ENCODE results near the gene EOLA2.
"Not testable (repeated sequence)": the region's sequence is repeated elsewhere in the genome, so short reads cannot be mapped to it uniquely, and the experiment has no call there.

EOLA2 gene

DNA sequence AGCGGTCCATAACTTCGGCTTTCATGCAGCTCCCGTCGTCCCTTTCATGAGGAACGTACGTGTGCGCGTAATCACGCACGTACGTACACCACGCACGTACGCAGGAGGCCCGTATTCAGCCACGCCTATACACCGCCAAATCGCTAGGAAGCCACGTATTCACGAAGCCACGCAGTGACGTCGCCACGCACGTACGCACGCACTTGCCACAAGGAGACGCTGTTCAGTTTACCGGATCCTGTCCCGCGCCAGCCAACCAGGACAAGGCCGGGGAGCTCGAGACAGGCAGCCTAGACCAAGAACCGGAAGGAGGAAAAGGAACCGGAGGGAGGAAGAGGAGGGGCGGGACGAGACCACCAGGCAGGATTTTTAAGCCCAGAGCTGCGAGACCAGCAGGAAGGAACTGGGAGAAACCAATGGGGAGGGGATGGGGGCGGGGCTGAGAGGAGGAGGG is at the start of gene EOLA2:
TSS of gene EOLA2 (minus strand) at position 65 of the 454 bp plus-strand sequence. CDS start 4,617 bp downstream, outside the sequence.
- DNase-seq (ENCODE audit: low spot score) = peak; percentile 90

DNA sequence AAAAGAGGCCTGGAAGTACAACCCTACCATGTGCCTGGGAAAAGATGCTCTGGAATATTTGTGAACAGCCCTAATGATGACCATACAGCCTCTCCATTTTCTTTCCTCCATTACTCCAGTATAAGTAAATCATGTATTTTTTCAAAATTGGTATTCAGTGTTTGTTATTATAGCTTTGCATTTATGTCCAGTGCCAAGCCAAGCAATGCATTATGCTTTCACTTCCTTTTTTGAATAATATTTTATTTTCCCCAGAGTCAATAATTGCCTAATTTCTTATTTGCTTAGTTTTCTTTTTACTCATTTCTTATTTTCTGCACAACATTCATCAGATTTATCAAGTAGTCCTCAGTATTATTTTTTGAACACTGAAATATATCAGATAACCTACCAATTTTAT is 49.3 kb upstream of the EOLA2 start:
- no peak for DNase-seq (ENCODE audit: low spot score)

DNA sequence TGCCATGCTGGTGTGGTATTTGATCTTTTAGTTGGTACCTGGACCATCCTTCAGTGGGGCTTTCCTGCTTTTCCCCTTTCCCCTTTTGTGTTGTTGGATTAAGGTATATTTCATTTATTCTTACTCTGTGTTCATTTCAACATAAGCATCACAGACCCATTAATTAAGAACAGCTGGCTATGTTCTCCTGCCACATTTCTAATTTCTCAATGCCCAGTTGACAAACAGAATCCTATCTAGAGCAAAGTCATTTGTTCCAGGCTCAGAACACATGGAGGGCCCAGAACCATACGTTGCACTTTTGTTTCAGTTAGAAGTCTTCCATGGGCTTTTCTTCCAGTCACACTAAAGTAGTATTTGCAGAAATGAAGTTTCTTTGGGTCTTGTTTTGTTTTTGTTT is 46.1 kb upstream of the EOLA2 start:
- DNase-seq (ENCODE audit: low spot score) = no peak

DNA sequence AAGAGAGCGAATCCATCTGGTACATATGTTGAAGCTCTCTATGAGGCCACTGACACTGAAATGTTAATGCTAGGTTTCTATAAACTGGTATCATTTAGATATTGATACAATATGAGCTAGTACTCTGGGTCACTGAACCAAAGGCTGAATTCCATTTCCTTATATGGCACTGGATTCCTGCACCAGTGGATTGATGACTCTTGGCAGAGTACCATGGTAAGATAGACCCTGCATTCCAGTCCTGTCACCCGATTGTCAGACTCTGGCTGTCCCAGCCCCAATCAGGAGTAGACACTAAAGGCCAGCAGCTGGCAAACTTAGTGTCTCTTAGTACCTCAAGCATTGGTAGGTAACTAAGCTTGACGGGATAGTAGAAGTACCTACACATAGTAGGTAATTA is 44.0 kb upstream of the EOLA2 start:
- DNase-seq (ENCODE audit: low spot score) = no peak

DNA sequence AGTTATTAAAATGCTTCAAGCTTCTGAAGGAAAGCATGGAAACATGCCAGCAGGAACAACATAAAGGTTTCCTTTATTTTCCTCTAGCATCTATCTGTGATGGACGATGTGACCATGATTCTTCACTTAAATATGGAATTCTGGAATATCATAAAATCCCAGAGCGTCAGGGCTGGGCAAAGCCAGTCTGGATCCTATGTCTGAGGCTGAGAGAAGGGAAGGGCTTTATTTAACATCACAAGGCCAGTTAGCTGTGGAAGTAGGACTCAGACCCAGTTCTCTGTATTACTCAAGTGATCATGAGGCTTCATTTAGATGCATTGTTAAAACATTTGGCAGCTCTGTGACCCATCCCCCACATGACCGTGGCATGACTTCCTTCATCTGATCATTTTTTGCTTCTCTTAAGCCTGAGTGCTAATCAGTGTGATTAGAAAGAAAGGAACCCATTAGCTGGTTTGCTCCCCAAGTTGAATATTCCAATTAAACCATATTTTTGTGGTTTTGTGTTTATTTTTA is 40.9 kb upstream of the EOLA2 start:
- no peak for DNase-seq (ENCODE audit: low spot score)

DNA sequence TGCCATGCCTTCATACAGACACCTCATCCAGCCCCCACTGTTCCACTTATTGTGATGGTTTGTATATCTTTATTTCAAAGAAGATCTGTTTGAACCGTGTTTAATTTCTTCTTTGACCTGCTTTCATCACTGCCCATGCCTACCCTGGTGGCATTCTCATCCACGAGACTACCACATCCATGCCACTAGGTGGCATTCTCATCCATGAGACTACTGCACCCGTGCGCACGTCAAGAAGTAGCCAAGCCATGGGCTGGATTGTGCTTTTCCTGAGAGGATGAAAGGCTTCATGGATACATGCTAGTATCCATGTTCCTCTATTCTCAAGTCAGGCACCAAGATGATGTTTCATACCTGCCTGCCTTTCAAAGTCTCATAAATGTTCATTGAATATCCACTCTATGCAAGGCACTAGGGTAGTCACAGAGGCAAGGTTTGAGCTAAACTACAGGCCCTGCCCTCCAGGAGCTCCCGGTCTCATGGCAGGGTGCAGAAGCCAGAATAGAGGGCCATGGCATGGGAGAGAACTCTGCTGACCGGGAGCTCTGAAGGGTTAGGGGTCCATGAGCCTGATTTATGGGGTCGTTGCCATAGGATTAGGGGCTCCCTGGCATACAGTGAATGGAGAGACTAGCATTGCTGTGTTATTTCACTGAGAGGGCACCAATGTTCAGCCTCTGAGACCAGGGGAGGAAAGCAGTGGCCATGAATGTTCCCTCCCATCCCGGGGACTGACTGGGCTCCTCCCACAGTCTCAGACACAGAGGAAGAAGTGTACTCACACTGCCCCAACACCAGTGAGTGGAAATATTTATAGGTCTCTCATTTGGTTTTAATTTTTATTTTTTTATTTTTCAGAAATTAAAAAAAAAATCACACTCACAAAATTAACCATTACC is 24.8 kb upstream of the EOLA2 start:
- peak; percentile 49 for DNase-seq (ENCODE audit: low spot score)

DNA sequence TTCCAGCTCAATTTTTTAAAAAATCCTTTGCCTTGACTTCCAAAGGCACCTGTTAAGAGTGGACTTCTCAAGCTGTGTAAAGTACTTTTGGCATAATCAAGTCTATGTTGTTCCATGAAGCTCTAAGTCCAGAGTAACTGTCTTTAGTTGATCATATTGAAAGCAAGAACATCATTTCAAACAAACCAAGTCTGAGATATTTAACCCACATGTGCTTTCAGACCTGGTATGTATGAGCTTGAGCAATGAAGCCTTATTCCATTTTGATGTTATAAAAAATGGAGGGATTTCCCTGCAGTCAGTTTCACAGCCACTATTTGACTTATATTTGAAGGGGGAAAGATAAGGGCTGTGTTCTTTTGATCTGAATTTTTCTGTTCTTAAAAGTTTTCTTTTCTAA is 23.7 kb upstream of the EOLA2 start:
- DNase-seq (ENCODE audit: low spot score) = no peak

DNA sequence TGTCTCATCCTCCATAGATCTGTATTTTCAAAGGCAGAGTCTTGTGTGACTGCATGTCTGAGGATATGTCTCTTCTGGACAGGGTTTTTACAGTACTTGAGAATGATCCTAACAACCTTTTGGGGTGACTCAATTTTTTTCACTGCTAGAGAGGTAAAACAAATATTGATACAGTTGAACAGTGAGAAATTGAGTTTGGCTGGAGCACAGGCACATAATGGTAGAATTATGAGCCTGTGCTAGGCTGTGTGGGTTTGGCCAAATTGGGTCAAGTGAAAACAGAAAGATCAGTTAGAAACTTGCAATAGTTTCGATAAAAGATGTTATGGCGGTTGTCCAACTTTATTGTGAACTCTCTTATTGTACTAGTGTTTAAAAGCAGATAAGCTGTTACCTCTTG is 23.3 kb upstream of the EOLA2 start:
- no peak for DNase-seq (ENCODE audit: low spot score)

DNA sequence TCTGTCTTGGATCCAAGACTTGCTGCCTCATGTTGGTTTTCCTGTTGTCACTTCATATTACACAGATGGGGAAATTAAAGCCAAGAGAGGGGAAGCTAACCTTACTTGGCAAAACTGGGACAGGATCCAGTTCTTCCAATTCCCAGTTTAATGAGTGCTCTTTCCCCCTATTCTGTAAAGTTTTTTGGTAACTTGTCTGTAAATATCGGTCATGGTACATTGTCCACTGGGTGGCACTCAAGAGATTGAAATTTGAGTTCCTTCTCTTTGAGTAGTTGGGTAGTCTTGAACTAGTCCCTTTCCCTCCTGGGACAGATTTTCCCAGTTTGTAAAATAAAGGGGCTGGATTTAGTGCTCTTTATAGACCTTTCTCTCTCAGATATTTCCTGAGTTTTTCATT is 12.4 kb upstream of the EOLA2 start:
- DNase-seq (ENCODE audit: low spot score) = no peak

DNA sequence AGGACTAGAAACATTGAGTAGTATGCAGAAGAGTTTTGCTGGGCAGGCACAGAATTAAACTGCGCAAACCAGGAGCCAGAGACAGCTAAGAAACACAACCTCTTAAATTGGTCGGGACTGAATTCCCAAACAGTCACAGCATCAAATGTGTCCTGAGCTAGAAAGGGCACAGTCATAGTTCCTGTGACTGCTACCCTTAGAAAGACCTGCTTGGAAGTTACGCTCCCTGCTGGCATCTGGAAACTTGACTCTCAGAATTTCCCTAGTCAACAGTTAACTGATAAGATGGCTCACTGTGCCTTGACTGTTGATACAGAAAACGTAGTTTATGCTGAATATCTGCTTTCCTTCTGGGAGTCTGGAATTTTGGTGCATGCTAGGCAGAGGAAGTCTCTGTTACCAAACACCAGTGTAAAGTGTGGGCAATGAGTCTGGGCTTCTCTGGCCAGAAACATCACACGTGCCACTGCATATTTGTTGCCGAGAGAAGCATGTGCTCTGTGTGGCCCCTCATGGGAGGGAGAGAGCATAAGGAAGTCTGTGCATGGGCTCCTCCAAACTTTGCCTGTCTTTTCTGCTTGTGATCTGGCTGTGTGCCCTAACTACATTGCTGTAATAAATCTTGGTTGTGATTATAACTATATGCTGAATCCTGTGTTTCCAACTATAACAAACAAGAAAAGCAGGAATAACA is 11.6 kb upstream of the EOLA2 start:
- DNase-seq (ENCODE audit: low spot score) = no peak

DNA sequence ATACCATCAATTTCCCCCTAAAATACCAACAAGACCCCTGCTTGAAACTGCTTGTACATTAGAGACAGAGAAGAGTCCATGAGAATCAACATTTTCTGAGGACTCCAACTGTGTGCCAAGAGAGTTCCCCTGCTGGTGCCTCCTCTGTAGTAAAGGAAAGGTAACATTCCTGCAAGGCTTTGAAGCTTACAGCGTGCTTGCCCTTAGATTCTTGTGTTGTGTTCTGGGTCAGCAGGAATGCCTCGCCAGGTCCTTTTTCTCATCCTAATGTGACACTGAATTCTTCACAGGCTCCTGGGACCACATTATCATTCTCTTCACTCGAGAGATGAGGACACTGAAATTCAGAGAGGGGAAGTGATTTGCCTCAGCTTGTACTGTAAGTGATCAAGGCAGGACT is 9.7 kb upstream of the EOLA2 start:
- DNase-seq (ENCODE audit: low spot score) = no peak

DNA sequence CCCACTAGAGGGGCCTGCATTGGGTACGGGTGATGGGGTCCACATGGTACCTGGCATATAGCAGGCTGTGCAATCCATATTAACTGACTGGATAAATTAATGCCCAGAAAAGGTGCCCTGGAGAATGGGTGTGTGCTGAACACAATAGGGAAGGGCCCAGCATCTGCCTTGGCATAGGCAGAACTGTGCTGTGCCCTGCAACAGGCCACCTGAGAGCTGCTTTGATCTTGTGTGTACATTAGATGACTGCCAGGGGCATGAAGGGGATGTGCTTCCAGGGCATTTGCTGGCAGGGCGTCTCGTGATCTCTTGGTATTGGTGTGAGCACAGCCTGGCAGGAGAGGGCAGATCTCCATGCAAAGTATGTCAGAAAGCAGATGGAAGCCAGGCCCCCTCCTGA is 8.6 kb upstream of the EOLA2 start:
- not testable (repeated sequence) for DNase-seq (ENCODE audit: low spot score)

DNA sequence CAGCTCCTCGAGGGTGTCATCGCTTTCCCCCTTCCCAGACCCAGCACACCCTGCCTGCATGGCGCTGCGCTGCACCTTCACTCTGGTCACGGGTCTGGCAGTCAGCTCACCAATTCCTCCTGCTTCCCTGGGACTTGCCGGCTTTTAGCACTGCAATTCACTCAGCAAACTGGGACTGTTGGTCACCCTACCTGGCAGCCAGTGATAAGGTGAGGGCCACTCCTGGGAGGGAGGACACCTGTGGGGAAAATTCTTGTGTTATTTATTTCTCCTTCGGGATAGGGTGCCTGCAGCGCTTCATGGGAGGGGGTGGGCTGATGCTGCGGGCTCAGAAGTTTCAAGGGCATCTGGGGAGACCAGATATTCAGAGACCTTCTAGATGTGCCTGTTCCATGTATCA is 7.5 kb upstream of the EOLA2 start:
- not testable (repeated sequence) for DNase-seq (ENCODE audit: low spot score)

DNA sequence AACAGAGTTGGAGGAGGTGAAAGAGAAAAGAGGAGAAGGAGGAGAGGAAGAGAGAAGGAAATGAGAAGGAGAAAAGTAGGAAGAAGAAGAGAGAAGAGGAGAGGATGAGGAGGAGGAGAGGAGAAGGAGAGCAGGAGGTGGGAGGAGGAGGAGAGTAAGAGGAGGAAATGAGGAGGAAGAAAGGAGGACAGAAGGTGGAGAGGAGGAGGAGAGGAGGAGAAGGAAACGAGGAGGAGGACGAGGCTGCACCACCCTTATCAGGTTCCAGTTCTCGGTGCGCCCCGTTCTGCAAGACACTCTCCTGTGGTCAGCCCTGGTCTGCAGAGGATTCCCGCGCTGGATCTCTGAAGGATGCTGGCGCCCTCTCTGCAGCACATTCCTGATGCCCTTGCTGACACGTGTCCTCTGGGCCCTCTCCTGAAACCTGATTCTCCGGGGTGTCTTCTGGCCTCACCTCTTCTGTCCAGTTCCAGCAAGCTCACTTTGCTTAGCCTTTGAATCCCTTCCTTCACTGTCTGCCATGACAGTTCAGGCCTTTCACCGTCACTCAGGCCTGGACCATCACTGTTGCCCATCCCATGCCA is 6.9 kb upstream of the EOLA2 start:
- DNase-seq (ENCODE audit: low spot score) = not testable (repeated sequence)

DNA sequence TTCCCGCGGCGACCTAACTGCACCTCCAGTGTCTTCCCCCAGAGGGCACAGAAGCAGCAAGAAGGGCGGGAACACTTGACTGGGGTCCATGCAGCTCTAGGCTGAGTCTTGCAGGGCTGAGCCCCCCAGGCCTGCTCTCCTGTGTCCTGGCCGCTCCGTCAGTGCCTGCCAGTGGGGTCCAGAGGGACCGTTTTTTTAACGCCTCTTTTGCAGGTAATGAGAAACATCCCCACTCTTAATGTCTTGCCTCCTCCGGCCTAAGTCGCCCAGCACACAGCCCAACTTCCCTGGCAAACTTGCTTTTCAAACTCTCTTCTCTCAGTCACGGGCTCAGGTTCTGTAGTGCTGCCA is 2.4 kb upstream of the EOLA2 start:
- not testable (repeated sequence) for DNase-seq (ENCODE audit: low spot score)

DNA sequence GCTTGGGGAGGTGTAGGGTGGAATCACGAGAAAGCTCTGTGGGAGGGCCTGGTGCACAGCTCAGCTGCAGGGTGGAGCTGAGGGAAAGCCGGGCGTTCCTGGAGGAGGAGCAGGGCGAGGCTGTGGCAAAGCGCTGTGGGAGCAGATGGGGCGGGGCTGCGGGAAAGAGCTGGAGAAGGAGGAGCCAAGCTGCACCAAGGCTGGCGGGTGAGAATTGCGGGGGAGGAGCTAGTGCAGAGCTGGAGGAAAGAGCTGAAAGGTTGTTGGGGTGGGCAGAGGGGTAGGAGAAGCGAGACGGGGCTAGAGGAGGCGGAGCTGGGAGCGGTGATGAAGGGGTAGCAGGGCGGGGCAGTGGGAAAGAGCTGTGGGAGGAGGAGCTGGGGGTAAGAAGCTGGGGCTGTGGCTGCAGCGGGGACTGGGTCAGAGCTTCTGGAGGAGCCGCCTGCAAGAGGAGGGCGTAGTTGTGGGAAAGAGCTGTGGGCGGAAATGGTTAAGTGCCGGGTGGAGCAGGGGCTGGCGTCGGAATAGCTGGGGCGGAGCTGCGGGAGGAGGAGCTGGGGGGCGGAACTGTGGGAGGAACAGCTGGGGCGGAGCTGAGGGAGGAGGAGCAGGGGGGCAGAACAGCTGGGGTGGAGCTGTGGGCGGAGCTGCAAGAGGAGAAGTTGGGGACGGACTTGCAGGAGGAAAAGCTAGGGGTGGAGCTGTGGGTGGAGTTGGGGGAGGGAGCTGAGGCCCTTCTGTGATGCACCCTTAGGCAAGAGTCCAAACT is 1.8 kb upstream of the EOLA2 start:
- peak; percentile 87 for DNase-seq (ENCODE audit: low spot score)

DNA sequence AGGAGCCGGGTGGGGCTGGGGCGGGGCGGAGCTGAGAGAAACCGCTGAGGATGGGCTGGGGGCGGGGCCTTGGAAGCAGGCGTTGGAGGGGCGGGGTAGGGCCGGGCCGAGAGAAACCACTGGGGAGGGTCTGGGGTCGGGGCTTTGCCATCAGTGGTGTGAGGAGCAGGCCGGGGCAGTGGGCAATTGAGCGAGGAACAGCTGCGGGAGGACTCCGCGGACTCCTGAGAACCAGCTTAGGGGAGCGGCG is 1.3 kb upstream of the EOLA2 start:
- no peak for DNase-seq (ENCODE audit: low spot score)

DNA sequence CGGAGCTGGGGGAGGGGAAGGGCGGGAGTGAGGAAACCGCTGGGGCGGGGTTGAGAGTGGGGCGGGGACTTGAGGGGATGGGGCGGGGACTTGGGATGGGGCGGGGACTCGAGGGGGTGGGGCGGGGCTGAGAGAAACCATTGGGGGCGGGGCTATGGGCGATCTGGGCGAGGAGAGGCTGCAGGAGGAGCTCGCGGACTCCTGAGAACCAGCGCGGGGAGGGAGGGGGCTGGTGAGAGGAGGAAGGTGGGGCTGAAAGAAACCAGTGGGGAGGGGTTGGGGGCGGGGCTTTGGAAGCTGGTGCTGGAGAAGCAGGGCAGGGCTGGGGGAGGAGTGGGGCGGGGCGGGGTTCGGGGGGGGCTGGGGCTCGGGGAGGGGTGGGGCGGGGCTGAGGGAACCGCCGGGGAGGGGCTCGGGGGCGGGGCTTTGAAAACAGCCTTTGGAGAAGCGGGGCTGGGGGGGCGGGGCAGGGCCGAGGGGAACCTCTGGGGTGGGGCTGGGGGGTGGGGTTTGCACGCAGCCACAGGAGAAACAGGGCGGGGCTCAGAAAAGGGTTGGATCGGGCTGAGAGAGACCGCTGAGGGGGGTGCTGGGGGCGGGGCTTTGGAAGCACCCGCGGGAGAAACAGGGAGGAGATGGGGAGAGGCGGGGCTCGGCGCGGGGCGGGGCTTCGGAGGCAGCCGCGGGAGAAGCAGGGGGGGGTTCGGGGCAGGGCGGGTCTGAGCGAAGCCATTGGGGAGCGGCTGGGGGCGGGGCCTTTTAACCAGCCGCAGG is 777 bp upstream of the EOLA2 start:
- DNase-seq (ENCODE audit: low spot score) = peak; percentile 91

DNA sequence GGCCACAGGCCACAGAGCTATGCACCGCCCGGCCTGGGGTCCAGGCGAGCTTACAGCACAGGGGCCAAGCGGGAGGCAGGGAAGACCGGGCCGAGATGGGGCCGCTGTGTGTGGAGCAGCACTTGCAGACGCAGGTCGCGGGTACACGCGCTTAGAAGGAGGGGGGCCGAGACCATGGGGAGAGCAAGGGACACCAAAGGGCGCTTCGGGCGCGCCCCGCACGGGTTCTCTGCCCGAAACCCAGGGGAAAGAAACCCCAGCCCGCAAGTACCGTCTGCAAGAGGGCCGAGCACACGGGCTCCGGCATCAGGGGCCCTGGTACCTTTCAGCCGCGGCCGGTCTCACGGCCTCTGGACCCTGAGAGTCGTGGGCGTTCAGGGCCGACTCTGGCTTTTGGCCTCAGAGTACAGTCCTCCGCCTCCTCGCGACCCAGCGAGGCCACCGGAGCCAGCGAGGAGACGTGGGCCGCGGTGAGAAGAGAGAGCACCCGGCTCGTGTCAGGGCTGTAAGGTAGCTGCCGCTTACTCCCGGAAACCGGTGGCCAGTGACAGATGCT is 342 bp downstream of the EOLA2 start:
- peak; percentile 51 for DNase-seq (ENCODE audit: low spot score)

DNA sequence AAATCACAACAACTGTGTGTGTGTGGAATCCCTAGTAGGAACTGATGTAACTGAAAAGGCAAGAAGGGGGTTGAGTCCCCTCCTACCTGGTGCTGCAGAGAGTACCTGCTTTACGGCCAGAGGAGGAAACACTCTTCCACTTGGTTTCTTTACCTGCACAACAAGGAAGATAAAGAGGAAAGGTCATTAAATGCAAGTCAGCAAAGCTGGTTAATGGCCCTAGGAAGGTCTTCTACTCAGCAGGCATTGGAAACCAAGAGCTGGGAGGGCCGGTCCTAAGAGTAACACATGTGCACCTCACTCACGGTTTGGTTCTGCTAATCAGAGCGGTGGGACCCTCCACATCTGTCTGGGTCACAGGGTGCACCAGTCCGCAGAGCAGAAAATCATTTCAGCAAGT is 963 bp downstream of the EOLA2 start:
- DNase-seq (ENCODE audit: low spot score) = not testable (repeated sequence)

DNA sequence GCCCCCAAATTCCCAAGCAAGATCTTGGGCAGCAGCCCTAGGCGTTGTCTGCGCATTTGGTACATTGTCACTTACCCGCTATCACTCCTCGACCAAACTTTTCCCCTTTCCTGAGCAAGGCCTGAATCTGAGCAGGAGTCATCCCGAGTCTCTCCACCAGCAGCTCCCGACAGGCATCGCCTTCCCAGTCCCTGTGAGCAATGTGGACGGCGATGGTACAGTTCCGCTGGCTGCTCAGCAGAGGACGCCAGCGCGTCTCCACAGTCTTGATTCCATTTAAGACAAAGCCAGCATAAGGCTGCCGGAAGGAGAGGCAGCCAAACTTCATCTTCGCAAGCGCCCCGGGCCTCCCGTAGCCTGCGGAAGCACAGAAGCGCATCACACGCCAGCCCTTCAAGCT is 4.7 kb downstream of the EOLA2 start:
- DNase-seq (ENCODE audit: low spot score) = not testable (repeated sequence)

Data from ecto neural progenitor cell (in vitro differentiated cells).